H9 (cell line): ENCODE data around the gene SIDT2. TPM values are rescaled to one million over a fixed set of nuclear protein-coding genes. Genes with fewer than 3 reads are reported as not detected.

Experiments used
- DNase-seq: peaks from one replicate; pipeline ENCODE4 v3.0.0-alpha.2; 2017
- H2AFZ ChIP-seq: one replicate; pipeline ENCODE4 v1.6.1; 2013; ENCODE audit warnings: mild to moderate bottlenecking, low read length, control low read depth, moderate library complexity
- H2AK5ac ChIP-seq: 2 replicates; pipeline ENCODE4 v1.6.1; 2013; ENCODE audit warnings: low read length, control low read depth, mixed read lengths; ENCODE audit not compliant: insufficient read length
- H2BK120ac ChIP-seq: one replicate; pipeline ENCODE4 v1.6.1; 2013; ENCODE audit warnings: low read depth, mild to moderate bottlenecking, low read length, control low read depth, inconsistent platforms; ENCODE audit not compliant: poor library complexity, severe bottlenecking
- H2BK12ac ChIP-seq: 2 replicates; pipeline ENCODE4 v1.6.1; 2013; ENCODE audit warnings: low read length, control low read depth, mixed read lengths, low read depth; ENCODE audit not compliant: insufficient read length
- H2BK15ac ChIP-seq: 2 replicates; pipeline ENCODE4 v1.6.1; 2013; ENCODE audit warnings: low read depth, low read length, control low read depth
- H2BK20ac ChIP-seq: one replicate; pipeline ENCODE4 v1.6.1; 2013; ENCODE audit warnings: low read depth, mild to moderate bottlenecking, low read length, control low read depth, inconsistent platforms; ENCODE audit not compliant: poor library complexity, severe bottlenecking
- H2BK5ac ChIP-seq: 2 replicates; pipeline ENCODE4 v1.6.1; 2013; ENCODE audit warnings: low read length, control low read depth, mixed read lengths; ENCODE audit not compliant: insufficient read length
- H3K14ac ChIP-seq: 2 replicates; pipeline ENCODE4 v1.6.1; 2013; ENCODE audit warnings: low read length, control low read depth; ENCODE audit not compliant: insufficient read depth
- H3K18ac ChIP-seq: 2 replicates; pipeline ENCODE4 v1.6.1; 2013; ENCODE audit warnings: low read depth, mild to moderate bottlenecking, mixed read lengths, low read length, control low read depth; ENCODE audit not compliant: insufficient read length
- H3K23ac ChIP-seq: 2 replicates; pipeline ENCODE4 v1.6.1; 2013; ENCODE audit warnings: low read length, control low read depth, mixed read lengths, low read depth; ENCODE audit not compliant: insufficient read length
- H3K23me2 ChIP-seq: 2 replicates; pipeline ENCODE4 v1.6.1; 2013; ENCODE audit warnings: low read depth, mild to moderate bottlenecking, mixed read lengths, low read length, control low read depth; ENCODE audit not compliant: insufficient read length, poor library complexity, severe bottlenecking
- H3K27ac ChIP-seq: 2 replicates; pipeline ENCODE4 v1.5.1; 2013; ENCODE audit warnings: low read length, control low read depth, mixed read lengths, low read depth; ENCODE audit not compliant: insufficient read length
- H3K27me3 ChIP-seq: 2 replicates; pipeline ENCODE4 v1.6.1; 2013; ENCODE audit warnings: low read length, control low read depth, inconsistent platforms; ENCODE audit not compliant: insufficient read depth
- H3K4ac ChIP-seq: 2 replicates; pipeline ENCODE4 v1.6.1; 2013; ENCODE audit warnings: low read depth, mild to moderate bottlenecking, control low read depth, inconsistent platforms, low read length, moderate library complexity
- H3K4me1 ChIP-seq: 2 replicates; pipeline ENCODE4 v1.6.1; 2013; ENCODE audit warnings: low read length, control low read depth, inconsistent platforms; ENCODE audit not compliant: insufficient read depth
- H3K4me2 ChIP-seq: 2 replicates; pipeline ENCODE4 v1.6.1; 2013; ENCODE audit warnings: low read length, control low read depth, mixed read lengths; ENCODE audit not compliant: insufficient read length, insufficient read depth
- H3K56ac ChIP-seq: 2 replicates; pipeline ENCODE4 v1.6.1; 2013; ENCODE audit warnings: low read depth, mild to moderate bottlenecking, mixed read lengths, low read length, control low read depth; ENCODE audit not compliant: insufficient read length
- H3K79me1 ChIP-seq: 2 replicates; pipeline ENCODE4 v1.6.1; 2013; ENCODE audit warnings: low read depth, mild to moderate bottlenecking, moderate library complexity, low read length, control low read depth, inconsistent platforms; ENCODE audit not compliant: insufficient read depth, poor library complexity, severe bottlenecking
- H3K79me2 ChIP-seq: 2 replicates; pipeline ENCODE4 v1.6.1; 2013; ENCODE audit warnings: low read length, control low read depth, inconsistent platforms; ENCODE audit not compliant: insufficient read depth
- H3K9ac ChIP-seq: 2 replicates; pipeline ENCODE4 v1.6.1; 2013; ENCODE audit warnings: low read length, control low read depth, mixed read lengths; ENCODE audit not compliant: insufficient read length; ENCODE audit errors: extremely low read depth
- H3K9me3 ChIP-seq: one replicate; pipeline ENCODE4 v1.6.1; 2013; ENCODE audit warnings: low read depth, low read length, inconsistent platforms; ENCODE audit not compliant: control insufficient read depth
- H3T11ph ChIP-seq: one replicate; pipeline ENCODE4 v1.6.1; 2013; ENCODE audit warnings: mild to moderate bottlenecking, low read length, control low read depth, inconsistent platforms
- H4K20me1 ChIP-seq: one replicate; pipeline ENCODE4 v1.6.1; 2013; ENCODE audit not compliant: control insufficient read depth, insufficient read length, insufficient read depth
- H4K5ac ChIP-seq: 2 replicates; pipeline ENCODE4 v1.6.1; 2013; ENCODE audit warnings: low read depth, mild to moderate bottlenecking, mixed read lengths, low read length, control low read depth; ENCODE audit not compliant: insufficient read length
- H4K8ac ChIP-seq: replicated peaks from 2 replicates; pipeline ENCODE4 v1.6.1; 2013; ENCODE audit warnings: low read length, control low read depth, mixed read lengths, low read depth; ENCODE audit not compliant: insufficient read length
- H4K91ac ChIP-seq: 2 replicates; pipeline ENCODE4 v1.6.1; 2013; ENCODE audit warnings: low read depth, mild to moderate bottlenecking, moderate library complexity, mixed read lengths, low read length, control low read depth; ENCODE audit not compliant: insufficient read length
- H3K27ac Mint-ChIP-seq, 3 experiments: 2 replicates in 2 of 3; 3 replicates in 1 of 3; pipeline ENCODE4 v1.8.0; 2020 to 2021; ENCODE audit warnings: mixed read lengths in 3 of 3, mild to moderate bottlenecking in 1 of 3, moderate library complexity in 1 of 3
- H3K27me3 Mint-ChIP-seq: 2 replicates; pipeline ENCODE4 v1.8.0; 2021; ENCODE audit warnings: low read depth, mild to moderate bottlenecking, moderate library complexity, mixed read lengths
- H3K36me3 Mint-ChIP-seq, 3 experiments: 2 replicates in 2 of 3; 3 replicates in 1 of 3; pipeline ENCODE4 v1.8.0; 2020 to 2021; ENCODE audit warnings: low read depth in 3 of 3, mixed read lengths in 3 of 3; ENCODE audit not compliant: insufficient read depth in 1 of 3
- H3K4me1 Mint-ChIP-seq, 2 experiments: 2 replicates each; pipeline ENCODE4 v1.8.0; 2020; ENCODE audit warnings: mixed read lengths in 2 of 2
- H3K4me3 Mint-ChIP-seq, 2 experiments: 2 replicates in 1 of 2; 3 replicates in 1 of 2; pipeline ENCODE4 v1.8.0; 2020 to 2021; ENCODE audit warnings: mild to moderate bottlenecking in 2 of 2, mixed read lengths in 2 of 2, moderate library complexity in 1 of 2
- H3K9me3 Mint-ChIP-seq, 2 experiments: 2 replicates in 1 of 2; 3 replicates in 1 of 2; pipeline ENCODE4 v1.8.0; 2020; ENCODE audit warnings: mild to moderate bottlenecking in 2 of 2, mixed read lengths in 2 of 2, moderate library complexity in 1 of 2
- CTCF ChIP-seq: fragments of 200-600 bp; sonication (generic); conservative IDR thresholded peaks from 3 replicates; pipeline ENCODE4 v1.8.0; 2021; ENCODE audit warnings: antibody characterized with exemption, mild to moderate bottlenecking
- WGBS: extraction: QIAGEN DNeasy Blood & Tissue Kit; methylation state at CpG from one replicate; pipeline ENCODE4 v1.1.7; 2013; ENCODE audit warnings: missing lambda C conversion rate, low lambda C conversion rate, mixed read lengths; ENCODE audit not compliant: insufficient read length; ENCODE audit errors: extremely low coverage; 5-methylcytosine and 5-hydroxymethylcytosine counted together
- total RNA-seq: library from RNA; stranded (reverse); gene quantifications from 2 replicates; pipeline ENCODE4 v1.2.1, GENCODE V29; 2021

The SIDT2 gene
- total RNA-seq, 1 experiment from 2014 or later: 18.3 TPM

- H2BK5ac ChIP-seq: no peak overlapping the region
- H4K5ac ChIP-seq: no peak overlapping the region
- H2AK5ac ChIP-seq: no peak overlapping the region
- peaks cover 12% of the 10 kb centered on the region for H3K79me1 ChIP-seq
- H3K14ac ChIP-seq: no peak overlapping the region
- no peak overlapping the region for H3K23ac ChIP-seq
- no CpG with 5 or more reads among the region's 2 CpGs for WGBS
- no peak for DNase-seq
- Mint-ChIP-seq H3K27me3 (no peaks in the 10 kb centered on the region), H3K9me3 (no peaks in the 10 kb centered on the region), H3K4me1 (peaks cover 6 to 13% of the 10 kb centered on the region in 2 experiments), H3K36me3 (peaks cover 32 to 72% (median 55%) of the 10 kb centered on the region in 3 experiments), H3K27ac (peak overlapping the region in 1 of 3 experiments; percentile 65; a peak in 2 of 7 replicates), H3K4me3 (no peak overlapping the region)
- no peak overlapping the region for H2BK15ac ChIP-seq
- H3K4me1 ChIP-seq: no peaks in the 10 kb centered on the region
- H2BK120ac ChIP-seq: no peak overlapping the region
- H2BK20ac ChIP-seq: no peak overlapping the region
- no peaks in the 10 kb centered on the region for H3K23me2 ChIP-seq
- no peak overlapping the region for H4K91ac ChIP-seq
- H3K4me2 ChIP-seq: no peak overlapping the region
- no peak overlapping the region for H3K4ac ChIP-seq
- H3K56ac ChIP-seq: no peak overlapping the region
- no peak for TF ChIP-seq CTCF
- H2AFZ ChIP-seq: no peak overlapping the region
- H3K27me3 ChIP-seq: no peaks in the 10 kb centered on the region
- no peaks in the 10 kb centered on the region for H4K20me1 ChIP-seq
- peaks cover 46% of the 10 kb centered on the region for H3K79me2 ChIP-seq
- H3T11ph ChIP-seq: no peak overlapping the region
- no peak overlapping the region for H3K9ac ChIP-seq
- no peak overlapping the region for H3K27ac ChIP-seq
- H2BK12ac ChIP-seq: no peak overlapping the region
- no peak overlapping the region for H4K8ac ChIP-seq
- H3K18ac ChIP-seq: no peak overlapping the region
- no peaks in the 10 kb centered on the region for H3K9me3 ChIP-seq
Observed at GRCh38 chr11:117152066-117152465, 26.5 kb upstream of the SIDT2 start.
